Thymus (tissue), 14 donors: Measurements from ENCODE around the gene RASAL2. TPM values are rescaled to one million over a fixed set of nuclear protein-coding genes. Genes with fewer than 3 reads are reported as not detected.

ENCODE experiments used
- DNase-seq, 9 donors: peaks; one replicate each; pipeline ENCODE4 v3.0.0-alpha.2; 2013; ENCODE audit warnings: low spot score in 9 of 9, low read depth in 6 of 9, missing footprints in 1 of 9
- H3K27ac ChIP-seq, 2 donors: one replicate each; pipeline ENCODE4 v1.5.1; 2013; ENCODE audit warnings: control low read depth in 1 of 2, low read depth in 1 of 2, low read length in 1 of 2, mild to moderate bottlenecking in 1 of 2, moderate library complexity in 1 of 2
- H3K27me3 ChIP-seq, 2 donors: one replicate each; pipeline ENCODE4 v1.5.1; 2013; ENCODE audit warnings: low read length in 1 of 2; ENCODE audit not compliant: control insufficient read depth in 2 of 2, insufficient read depth in 1 of 2
- H3K36me3 ChIP-seq, 2 donors: one replicate each; pipeline ENCODE4 v1.5.1; 2013; ENCODE audit warnings: low read length in 1 of 2, mild to moderate bottlenecking in 1 of 2, moderate library complexity in 1 of 2; ENCODE audit not compliant: control insufficient read depth in 2 of 2, insufficient read depth in 2 of 2
- H3K4me1 ChIP-seq, 2 donors: one replicate each; pipeline ENCODE4 v1.5.1; 2013; ENCODE audit warnings: low read length in 2 of 2; ENCODE audit not compliant: control insufficient read depth in 2 of 2, insufficient read depth in 2 of 2
- H3K4me3 ChIP-seq, 2 donors: one replicate each; pipeline ENCODE4 v1.5.1; 2013; ENCODE audit warnings: low read length in 2 of 2, control low read depth in 1 of 2, mild to moderate bottlenecking in 1 of 2
- H3K9me3 ChIP-seq, 2 donors: one replicate each; pipeline ENCODE4 v1.5.1; 2013; ENCODE audit warnings: low read length in 1 of 2, mild to moderate bottlenecking in 1 of 2; ENCODE audit not compliant: control insufficient read depth in 2 of 2, insufficient read depth in 1 of 2
- WGBS: extraction: QIAGEN DNeasy Blood & Tissue Kit; methylation state at CpG from one replicate; pipeline ENCODE4 v1.1.7; 2013; 5-methylcytosine and 5-hydroxymethylcytosine counted together
- long read RNA-seq, 10 donors: transcript quantifications; one replicate each; lab custom pipeline, GENCODE V29; 2026
- polyA plus RNA-seq: library from polyadenylated mRNA; stranded (reverse); fragments of 200-250 nt; gene quantifications from one replicate; pipeline ENCODE4 v1.2.3, GENCODE V29; 2013
- total RNA-seq: library from RNA; stranded (reverse); fragments of 120-200 nt; gene quantifications from one replicate; pipeline ENCODE4 v1.2.4, GENCODE V29; 2013
- donor health status: healthy.

RASAL2 gene
- total RNA-seq (2.6 TPM), polyA plus RNA-seq (1.9 TPM)
- long read RNA-seq, donor 1, result 0 reads
- long read RNA-seq, donor 2, partial matches to known transcripts, result 0 of 1 reads
- long read RNA-seq, donor 2, other reads (novel, unspliced or antisense), result 0 of 1 reads
- long read RNA-seq, donor 3, partial matches to known transcripts, result 0 of 1 reads
- long read RNA-seq, donor 3, other reads (novel, unspliced or antisense), result 0 of 1 reads
- long read RNA-seq, donor 4, partial matches to known transcripts, result 0 of 1 reads
- long read RNA-seq, donor 4, other reads (novel, unspliced or antisense), result 0 of 1 reads
- long read RNA-seq, donor 5, result 0 reads
- long read RNA-seq, donor 6, result 0 reads
- long read RNA-seq, donor 7, partial matches to known transcripts, result 0 of 2 reads
- long read RNA-seq, donor 7, other reads (novel, unspliced or antisense), result 0 of 2 reads
- long read RNA-seq, donor 8, result 0 reads
- long read RNA-seq, donor 9, partial matches to known transcripts, result 0 of 1 reads
- long read RNA-seq, donor 9, other reads (novel, unspliced or antisense), result 0 of 1 reads
- long read RNA-seq, donor 10, result 0 reads

DNA sequence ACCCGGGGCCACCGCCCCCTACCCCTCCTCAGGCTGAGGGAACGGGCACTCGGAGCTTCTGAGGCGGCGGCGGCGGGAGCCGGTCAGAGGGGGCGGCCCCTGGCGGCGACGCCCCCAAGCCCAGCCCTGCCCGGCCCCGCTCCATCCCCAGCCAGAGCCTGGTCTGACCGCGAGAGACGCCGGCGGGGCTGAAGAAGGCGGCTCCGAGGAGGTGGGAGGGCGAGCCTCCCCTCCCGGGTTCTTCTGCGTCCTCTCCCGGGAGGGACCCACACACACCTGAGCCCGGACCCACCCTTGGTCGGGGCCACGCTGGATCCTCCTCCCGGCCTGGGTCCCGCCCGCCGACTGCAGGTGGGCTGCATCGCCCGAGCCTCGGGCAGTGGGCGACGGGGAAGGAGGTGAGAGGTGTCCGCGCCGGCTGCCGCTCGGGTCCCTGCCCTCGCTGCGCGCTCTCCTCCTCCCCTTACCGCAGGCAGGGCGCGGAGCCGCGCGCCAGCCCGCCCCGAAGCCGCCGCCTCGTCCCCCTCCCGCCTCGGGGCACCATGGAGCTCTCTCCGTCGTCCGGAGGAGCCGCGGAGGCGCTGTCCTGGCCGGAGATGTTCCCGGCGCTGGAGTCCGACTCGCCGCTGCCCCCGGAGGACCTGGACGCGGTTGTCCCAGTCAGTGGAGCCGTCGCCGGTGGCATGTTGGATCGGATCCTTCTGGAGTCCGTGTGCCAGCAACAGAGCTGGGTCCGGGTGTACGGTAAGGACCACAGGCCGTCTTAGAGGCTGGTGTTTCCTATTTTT is at the start of gene RASAL2:
RASAL2 (plus strand) TSS at position 154 of the 788 bp plus-strand sequence; CDS start at position 543, 389 bp downstream.
- no peaks in the 10 kb centered on the region for H3K9me3 ChIP-seq
- peaks cover 0 to 5% of the 10 kb centered on the region in 2 donors for H3K4me1 ChIP-seq
- H3K4me3 ChIP-seq, result peak within 1 kb of the TSS; percentile 45
- H3K36me3 ChIP-seq, result no peaks in the 10 kb centered on the region
- peaks cover 12 to 44% of the 10 kb centered on the region in 2 donors for H3K27me3 ChIP-seq
- H3K27ac ChIP-seq, result peak within 1 kb of the TSS; percentile 10 to 43
- peak in 3 of 9 donors; percentile 20 to 42 (median 25) for DNase-seq
- WGBS, result 2% methylated on average over 82 of the region's 82 CpGs

DNA sequence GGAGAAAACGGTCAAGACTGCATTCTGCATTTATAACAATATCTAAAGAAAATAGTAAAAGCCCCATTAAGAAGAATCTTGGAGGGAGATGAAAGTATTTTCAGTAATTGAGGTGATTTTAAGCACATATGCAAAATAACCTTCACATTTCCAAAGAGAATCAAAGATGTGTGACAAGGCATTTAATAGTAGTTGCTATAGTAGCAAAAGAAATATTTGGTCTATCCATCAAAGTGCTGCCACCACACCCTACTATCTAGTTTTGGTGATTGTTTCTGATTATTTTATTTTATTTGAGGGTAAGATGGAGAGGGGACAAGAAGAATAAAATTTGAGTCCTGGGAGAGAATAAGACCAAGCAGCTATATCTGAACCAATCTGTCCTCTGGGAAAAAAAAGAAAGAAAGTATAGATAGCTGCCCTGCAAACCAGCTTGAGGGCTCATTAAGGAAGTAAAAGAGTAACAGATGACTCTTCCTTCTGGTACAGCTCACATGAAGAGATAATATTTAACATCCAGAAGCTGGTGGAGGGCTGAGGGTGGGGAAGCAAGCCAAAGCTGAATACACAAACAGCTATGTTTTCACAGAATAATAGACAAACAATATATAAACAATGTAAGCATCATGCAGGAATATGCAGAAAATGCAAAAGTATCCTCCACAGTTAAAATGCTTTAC is 47.2 kb upstream of the RASAL2 start:
- Histone ChIP-seq H3K27me3 (no peaks in the 10 kb centered on the region), H3K9me3 (no peaks in the 10 kb centered on the region), H3K36me3 (no peaks in the 10 kb centered on the region), H3K27ac (no peak overlapping the region), H3K4me1 (no peaks in the 10 kb centered on the region), H3K4me3 (no peak overlapping the region)
- DNase-seq, result no peak
- 90% methylated on average over 1 of the region's 1 CpG for WGBS

DNA sequence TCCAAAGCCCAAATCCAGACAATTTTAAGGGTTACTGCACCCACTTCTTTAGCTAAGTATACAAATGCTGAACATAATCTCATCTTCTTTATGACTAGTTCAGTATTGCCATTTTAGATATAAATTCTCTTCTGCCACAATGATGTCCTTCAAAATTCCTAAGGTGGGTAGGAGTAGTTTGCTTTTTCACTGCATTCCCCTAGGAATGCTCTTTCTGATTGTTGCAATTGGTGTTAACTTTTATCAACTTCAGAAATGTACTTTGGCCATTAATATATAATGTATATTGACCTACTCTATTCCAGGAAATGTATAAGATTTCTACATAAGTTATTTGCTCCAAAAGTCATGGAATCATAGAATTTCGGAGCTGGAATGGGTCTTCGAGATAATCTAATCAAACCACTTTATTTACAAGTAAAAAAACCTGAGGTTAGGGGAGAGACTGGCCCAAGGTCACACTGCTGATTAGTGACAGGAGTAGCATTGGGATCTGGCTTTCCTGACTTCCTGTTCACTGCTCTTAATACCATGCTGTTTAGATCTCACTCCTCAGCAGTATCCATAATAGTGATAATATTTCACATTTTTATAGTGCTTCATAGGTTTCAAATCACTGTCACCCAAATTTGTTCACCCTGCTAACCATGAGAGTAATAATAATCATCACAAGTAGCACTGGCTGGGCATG is 46.4 kb upstream of the RASAL2 start:
- Histone ChIP-seq H3K9me3 (no peaks in the 10 kb centered on the region), H3K27ac (no peak overlapping the region), H3K4me1 (no peaks in the 10 kb centered on the region), H3K27me3 (no peaks in the 10 kb centered on the region), H3K4me3 (no peak overlapping the region), H3K36me3 (no peaks in the 10 kb centered on the region)
- WGBS, result 86% methylated on average over 2 of the region's 2 CpGs
- DNase-seq, result no peak

- Histone ChIP-seq H3K4me1 (no peaks in the 10 kb centered on the region), H3K27ac (no peak overlapping the region), H3K36me3 (no peaks in the 10 kb centered on the region), H3K4me3 (no peak overlapping the region), H3K27me3 (no peaks in the 10 kb centered on the region), H3K9me3 (no peaks in the 10 kb centered on the region)
- no peak for DNase-seq
- WGBS, result 97% methylated on average over 1 of the region's 1 CpG
These were observed 45.5 kb upstream of the RASAL2 start for GRCh38 chr1:178048426-178048825.

DNA sequence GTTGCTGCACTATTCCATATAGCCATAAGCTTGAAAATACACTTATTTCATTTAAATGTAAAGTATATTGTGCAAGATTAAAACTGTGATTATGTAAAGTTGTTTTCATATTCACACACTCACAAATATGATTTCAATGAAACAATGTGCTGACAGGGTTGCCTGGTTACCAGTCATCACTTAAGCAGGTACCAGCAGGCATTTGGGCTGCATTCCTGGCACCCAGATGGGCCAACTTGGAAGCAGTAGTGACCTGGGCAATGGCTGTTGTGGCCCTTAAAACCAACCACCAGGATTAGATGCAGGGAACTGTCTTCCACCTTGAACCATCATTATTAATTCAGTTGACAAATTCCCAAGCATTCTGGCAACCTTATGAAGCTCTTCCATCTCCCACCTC is 45.0 kb upstream of the RASAL2 start:
- Histone ChIP-seq H3K27me3 (no peaks in the 10 kb centered on the region), H3K36me3 (no peaks in the 10 kb centered on the region), H3K4me3 (no peak overlapping the region), H3K9me3 (no peaks in the 10 kb centered on the region), H3K27ac (no peak overlapping the region), H3K4me1 (no peaks in the 10 kb centered on the region)
- DNase-seq, result no peak

DNA sequence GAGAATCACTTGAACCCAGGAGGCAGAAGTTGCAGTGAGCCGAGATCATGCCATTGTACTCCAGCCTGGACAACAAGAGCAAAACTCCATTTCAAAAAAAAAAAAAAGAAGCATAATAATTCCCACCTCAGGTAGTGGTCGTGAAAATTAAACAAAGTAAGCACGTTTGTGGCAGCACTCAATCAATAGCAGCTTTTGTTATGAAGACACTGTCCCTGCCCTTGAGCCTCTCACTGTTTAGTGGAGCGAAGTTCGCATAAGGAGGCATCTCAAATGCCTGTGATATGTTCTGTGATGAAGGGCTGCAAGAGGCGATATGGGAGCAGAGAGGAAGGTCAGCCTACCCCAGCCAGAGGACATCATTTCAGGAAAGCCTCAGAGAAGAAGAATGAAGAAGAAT is 43.8 kb upstream of the RASAL2 start:
- H3K27me3 ChIP-seq, result no peaks in the 10 kb centered on the region
- H3K27ac ChIP-seq, result no peak overlapping the region
- no peaks in the 10 kb centered on the region for H3K36me3 ChIP-seq
- H3K4me3 ChIP-seq, result no peak overlapping the region
- 96% methylated on average over 6 of the region's 6 CpGs for WGBS
- DNase-seq, result no peak
- no peaks in the 10 kb centered on the region for H3K4me1 ChIP-seq
- H3K9me3 ChIP-seq, result no peaks in the 10 kb centered on the region

DNA sequence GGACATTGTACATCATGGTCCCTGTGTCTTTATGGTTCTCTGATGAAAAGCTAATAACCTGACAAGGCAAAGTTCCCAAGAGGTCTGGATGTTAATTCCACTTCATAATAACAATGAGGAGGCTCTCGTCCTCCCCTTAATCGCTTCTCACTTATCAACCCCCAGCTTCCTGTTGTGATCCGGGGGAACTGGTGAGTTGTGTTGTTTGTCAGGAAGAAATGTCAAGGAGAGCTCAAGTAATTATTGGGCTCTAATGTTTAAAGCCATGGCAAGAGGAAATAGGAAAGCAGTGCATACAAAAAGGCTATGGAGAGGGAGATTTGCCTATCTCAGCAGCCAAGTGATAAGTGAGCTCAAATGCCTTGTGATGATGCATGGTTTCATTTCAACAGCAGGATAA is 42.8 kb upstream of the RASAL2 start:
- Histone ChIP-seq H3K27me3 (no peaks in the 10 kb centered on the region), H3K4me1 (no peaks in the 10 kb centered on the region), H3K9me3 (no peaks in the 10 kb centered on the region), H3K27ac (no peak overlapping the region), H3K36me3 (no peaks in the 10 kb centered on the region), H3K4me3 (no peak overlapping the region)
- WGBS, result 59% methylated on average over 3 of the region's 3 CpGs
- DNase-seq, result no peak

- Histone ChIP-seq H3K27me3 (no peaks in the 10 kb centered on the region), H3K4me3 (no peak overlapping the region), H3K36me3 (no peaks in the 10 kb centered on the region), H3K27ac (peak overlapping the region in 1 of 2 donors; percentile 43), H3K9me3 (no peaks in the 10 kb centered on the region), H3K4me1 (no peaks in the 10 kb centered on the region)
- 70% methylated on average over 10 of the region's 10 CpGs for WGBS
- DNase-seq, result no peak
These were observed 41.0 kb upstream of the RASAL2 start for GRCh38 chr1:178052650-178053461.
